Karpas-422 (cell line): ENCODE measurements around the gene DAPK3. TPM values are rescaled to one million over a fixed set of nuclear protein-coding genes. Genes with fewer than 3 reads are reported as not detected.
"Not testable (repeated sequence)": the region's sequence is repeated elsewhere in the genome, so short reads cannot be mapped to it uniquely, and the experiment has no call there.

Experiments used
- DNase-seq: peaks from one replicate; pipeline ENCODE4 v3.0.0-alpha.2; 2015
- H2AFZ ChIP-seq: fragments of 200-600 bp; sonication (generic); 2 replicates; pipeline ENCODE4 v1.6.1; 2014; ENCODE audit warnings: antibody characterized with exemption, low read length, mixed read lengths
- H3K27ac ChIP-seq: fragments of 200-600 bp; sonication (generic); 2 replicates; pipeline ENCODE4 v1.5.1; 2014; ENCODE audit warnings: mild to moderate bottlenecking, low read length, moderate library complexity
- H3K27me3 ChIP-seq: fragments of 200-600 bp; sonication (generic); 2 replicates; pipeline ENCODE4 v1.6.1; 2014; ENCODE audit warnings: low read length, mixed read lengths
- H3K36me3 ChIP-seq: fragments of 200-600 bp; sonication (generic); 2 replicates; pipeline ENCODE4 v1.6.1; 2014; ENCODE audit warnings: low read length, mixed read lengths; ENCODE audit not compliant: insufficient read depth
- H3K4me1 ChIP-seq: fragments of 200-600 bp; sonication (generic); 2 replicates; pipeline ENCODE4 v1.6.1; 2014; ENCODE audit warnings: mild to moderate bottlenecking, low read length, mixed read lengths
- H3K4me2 ChIP-seq: fragments of 200-600 bp; sonication (generic); 2 replicates; pipeline ENCODE4 v1.6.1; 2014; ENCODE audit warnings: low read length, low read depth, mild to moderate bottlenecking; ENCODE audit not compliant: poor library complexity, severe bottlenecking
- H3K4me3 ChIP-seq: fragments of 200-600 bp; sonication (generic); 2 replicates; pipeline ENCODE4 v1.5.1; 2014; ENCODE audit warnings: mild to moderate bottlenecking, antibody characterized with exemption, low read length, mixed read lengths
- H3K79me2 ChIP-seq: fragments of 200-600 bp; sonication (generic); 2 replicates; pipeline ENCODE4 v1.6.1; 2014; ENCODE audit warnings: mild to moderate bottlenecking, low read length, mixed read lengths
- H3K9ac ChIP-seq: fragments of 200-600 bp; sonication (generic); 2 replicates; pipeline ENCODE4 v1.6.0; 2014; ENCODE audit warnings: low read length
- H3K9me2 ChIP-seq: fragments of 200-600 bp; sonication (generic), shearing (Covaris generic); replicated peaks from 2 replicates; pipeline ENCODE4 v1.6.0; 2014; ENCODE audit warnings: mild to moderate bottlenecking, low read length, moderate library complexity; ENCODE audit not compliant: insufficient read depth
- H3K9me3 ChIP-seq: fragments of 300-700, 200-600 bp; sonication (generic); 2 replicates; pipeline ENCODE4 v1.6.1; 2014; ENCODE audit warnings: low read length, mixed read lengths
- H4K20me1 ChIP-seq: fragments of 200-600 bp; sonication (generic); 2 replicates; pipeline ENCODE4 v1.6.1; 2014; ENCODE audit warnings: mild to moderate bottlenecking, antibody characterized with exemption, low read length, low read depth; ENCODE audit not compliant: insufficient read depth
- total RNA-seq: library from RNA; depleted of rRNA; stranded (reverse); fragments of >200 nt; shearing (Covaris generic); gene quantifications from 2 replicates; pipeline ENCODE4 v1.2.3, GENCODE V29; 2014; ENCODE audit warnings: low replicate concordance

Gene DAPK3
- total RNA-seq, 1 experiment from 2014 or later, result 17.2 TPM

GRCh38 chr19:4014541-4015491 lies 43.9 kb upstream of the DAPK3 start:
- Histone ChIP-seq H3K4me2 (no peak overlapping the region), H3K36me3 (no peaks in the 10 kb centered on the region), H3K9me3 (no peaks in the 10 kb centered on the region), H3K27ac (no peak overlapping the region), H2AFZ (no peak overlapping the region), H3K4me1 (no peaks in the 10 kb centered on the region), H3K27me3 (no peaks in the 10 kb centered on the region), H3K4me3 (no peak overlapping the region), H4K20me1 (peaks cover 18% of the 10 kb centered on the region; the same call in 1 of the 2 replicates), H3K9ac (no peak overlapping the region), H3K79me2 (peaks cover 35% of the 10 kb centered on the region), H3K9me2 (no peaks in the 10 kb centered on the region)
- peak; percentile 58 for DNase-seq

GRCh38 chr19:4013886-4014540 lies 43.1 kb upstream of the DAPK3 start:
- no peaks in the 10 kb centered on the region for H3K9me3 ChIP-seq
- peaks cover 5% of the 10 kb centered on the region for H3K4me1 ChIP-seq
- H2AFZ ChIP-seq, result no peak overlapping the region
- no peaks in the 10 kb centered on the region for H3K27me3 ChIP-seq
- H3K27ac ChIP-seq, result no peak overlapping the region
- no peak overlapping the region for H3K9ac ChIP-seq
- H3K9me2 ChIP-seq, result no peaks in the 10 kb centered on the region
- no peak for DNase-seq
- H3K4me3 ChIP-seq, result no peak overlapping the region
- no peak overlapping the region for H3K4me2 ChIP-seq
- H4K20me1 ChIP-seq, result peaks cover 22% of the 10 kb centered on the region; the same call in 1 of the 2 replicates
- peaks cover 43% of the 10 kb centered on the region for H3K79me2 ChIP-seq
- H3K36me3 ChIP-seq, result no peaks in the 10 kb centered on the region

GRCh38 chr19:4012975-4013634 lies 42.2 kb upstream of the DAPK3 start:
- H3K4me3 ChIP-seq, result no peak overlapping the region
- no peak overlapping the region for H3K4me2 ChIP-seq
- no peak overlapping the region for H3K27ac ChIP-seq
- peaks cover 13% of the 10 kb centered on the region for H3K4me1 ChIP-seq
- peaks cover 31% of the 10 kb centered on the region; the same call in 1 of the 2 replicates for H4K20me1 ChIP-seq
- no peaks in the 10 kb centered on the region for H3K27me3 ChIP-seq
- DNase-seq, result no peak
- no peaks in the 10 kb centered on the region for H3K9me3 ChIP-seq
- no peaks in the 10 kb centered on the region for H3K36me3 ChIP-seq
- peaks cover 44% of the 10 kb centered on the region for H3K79me2 ChIP-seq
- no peak overlapping the region for H3K9ac ChIP-seq
- H3K9me2 ChIP-seq, result no peaks in the 10 kb centered on the region
- H2AFZ ChIP-seq, result no peak overlapping the region

- Histone ChIP-seq H3K4me2 (no peak overlapping the region), H3K79me2 (peaks cover 48% of the 10 kb centered on the region), H3K9ac (no peak overlapping the region), H3K9me3 (no peaks in the 10 kb centered on the region), H3K27me3 (no peaks in the 10 kb centered on the region), H3K9me2 (no peaks in the 10 kb centered on the region), H3K36me3 (no peaks in the 10 kb centered on the region), H3K4me1 (peaks cover 13% of the 10 kb centered on the region), H2AFZ (no peak overlapping the region), H3K27ac (no peak overlapping the region), H4K20me1 (peaks cover 33% of the 10 kb centered on the region; the same call in 1 of the 2 replicates), H3K4me3 (no peak overlapping the region)
- DNase-seq, result no peak
Measured at GRCh38 chr19:4012092-4012974, 41.4 kb upstream of the DAPK3 start.

GRCh38 chr19:4011430-4011829 lies 40.5 kb upstream of the DAPK3 start:
- not testable (repeated sequence) for H3K9me3 ChIP-seq, H3K4me2 ChIP-seq, H2AFZ ChIP-seq, H3K27ac ChIP-seq, H3K36me3 ChIP-seq, H3K9ac ChIP-seq, H3K9me2 ChIP-seq, DNase-seq, H3K4me3 ChIP-seq, H3K27me3 ChIP-seq
- peaks cover 18% of the 10 kb centered on the region for H3K4me1 ChIP-seq
- peaks cover 33% of the 10 kb centered on the region; the same call in 1 of the 2 replicates for H4K20me1 ChIP-seq
- peaks cover 47% of the 10 kb centered on the region for H3K79me2 ChIP-seq

- Histone ChIP-seq H3K27ac (no peak overlapping the region), H3K9me3 (no peaks in the 10 kb centered on the region), H3K36me3 (no peaks in the 10 kb centered on the region), H2AFZ (no peak overlapping the region), H3K4me1 (peaks cover 20% of the 10 kb centered on the region), H3K9me2 (no peaks in the 10 kb centered on the region), H3K4me2 (no peak overlapping the region), H4K20me1 (peaks cover 33% of the 10 kb centered on the region; the same call in 1 of the 2 replicates), H3K9ac (no peak overlapping the region), H3K79me2 (peaks cover 45% of the 10 kb centered on the region), H3K4me3 (no peak overlapping the region), H3K27me3 (no peaks in the 10 kb centered on the region)
- no peak for DNase-seq
Measured at GRCh38 chr19:4010808-4011110, 39.9 kb upstream of the DAPK3 start.

- Histone ChIP-seq H3K36me3 (no peaks in the 10 kb centered on the region), H3K27ac (no peak overlapping the region), H3K4me2 (no peak overlapping the region), H3K9ac (no peak overlapping the region), H4K20me1 (peaks cover 31% of the 10 kb centered on the region; the same call in 1 of the 2 replicates), H3K4me3 (no peak overlapping the region), H3K9me2 (no peaks in the 10 kb centered on the region), H3K27me3 (no peaks in the 10 kb centered on the region), H2AFZ (no peak overlapping the region), H3K4me1 (peaks cover 20% of the 10 kb centered on the region), H3K9me3 (no peaks in the 10 kb centered on the region), H3K79me2 (peaks cover 43% of the 10 kb centered on the region)
- DNase-seq, result no peak
Measured at GRCh38 chr19:4009990-4010807, 39.3 kb upstream of the DAPK3 start.
